ENCODE measurements around the gene ADGRL2. TPM values are rescaled to one million over a fixed set of nuclear protein-coding genes. Genes with fewer than 3 reads are reported as not detected.

ADGRL2 gene
- polyA plus RNA-seq, 1 donor from 2014 or later = 190 TPM

DNA sequence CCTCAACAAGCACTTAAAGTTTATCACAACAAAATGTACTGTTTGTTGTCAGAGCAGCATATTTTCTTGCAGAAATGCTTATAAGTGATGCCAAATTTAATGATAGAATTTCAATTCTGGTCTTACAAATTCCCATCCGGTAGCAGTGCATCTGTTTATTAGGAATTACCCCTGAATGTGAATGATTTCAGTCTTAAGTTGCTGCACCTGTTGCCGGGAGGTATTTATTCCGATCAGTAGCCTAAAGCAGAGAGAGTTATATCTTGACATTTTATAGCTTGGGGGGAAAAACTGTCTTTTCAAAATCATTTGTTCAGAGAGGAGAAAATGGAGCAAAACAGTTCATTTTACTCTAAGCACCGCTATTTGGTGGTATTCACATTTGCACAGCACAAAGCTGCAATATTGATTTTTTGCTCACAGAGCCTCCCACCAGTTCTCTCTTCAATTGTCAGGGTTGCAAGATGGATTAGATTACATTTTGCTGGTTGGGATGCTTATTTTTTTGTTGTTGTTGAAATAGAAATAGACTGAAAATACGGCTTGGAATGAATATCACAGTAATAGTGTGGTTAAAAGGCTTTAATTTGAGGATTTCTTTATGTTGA lies 98.6 kb downstream of the ADGRL2 start:
- H3K4me2 ChIP-seq (ENCODE audit: low read length) = no peak overlapping the region
- no peaks in the 10 kb centered on the region for H3K36me3 ChIP-seq (ENCODE audit: insufficient read depth, low read length)
- H2AFZ ChIP-seq (ENCODE audit: low read depth, low read length) = no peak overlapping the region
- peaks cover 83% of the 10 kb centered on the region for H3K79me2 ChIP-seq (replicated peaks; ENCODE audit: insufficient read depth, low read length)
- H3K9ac ChIP-seq (ENCODE audit: low read length) = no peak overlapping the region
- no peaks in the 10 kb centered on the region for H3K9me2 ChIP-seq (ENCODE audit: insufficient read depth, low read length)
- no peak overlapping the region for H3K4me3 ChIP-seq (ENCODE audit: low read length)
- no peaks in the 10 kb centered on the region for H3F3A ChIP-seq (ENCODE audit: insufficient read depth, low read length, poor library complexity, severe bottlenecking)
- no peaks in the 10 kb centered on the region for H3K9me3 ChIP-seq (ENCODE audit: low read length)
- TF ChIP-seq EZH2 (IDR thresholded peaks at IDR 0.05; ENCODE audit: borderline replicate concordance, insufficient read depth, low read length, poor library complexity, severe bottlenecking) (no peak), MXI1 (conservative IDR thresholded peaks at IDR 0.05; ENCODE audit: poor library complexity, severe bottlenecking) (no peak), EP300 (conservative IDR thresholded peaks at IDR 0.05; ENCODE audit: poor library complexity, severe bottlenecking) (no peak), POLR2AphosphoS5 (IDR thresholded peaks at IDR 0.05) (no peak)
- TF ChIP-seq, protein P1, sequence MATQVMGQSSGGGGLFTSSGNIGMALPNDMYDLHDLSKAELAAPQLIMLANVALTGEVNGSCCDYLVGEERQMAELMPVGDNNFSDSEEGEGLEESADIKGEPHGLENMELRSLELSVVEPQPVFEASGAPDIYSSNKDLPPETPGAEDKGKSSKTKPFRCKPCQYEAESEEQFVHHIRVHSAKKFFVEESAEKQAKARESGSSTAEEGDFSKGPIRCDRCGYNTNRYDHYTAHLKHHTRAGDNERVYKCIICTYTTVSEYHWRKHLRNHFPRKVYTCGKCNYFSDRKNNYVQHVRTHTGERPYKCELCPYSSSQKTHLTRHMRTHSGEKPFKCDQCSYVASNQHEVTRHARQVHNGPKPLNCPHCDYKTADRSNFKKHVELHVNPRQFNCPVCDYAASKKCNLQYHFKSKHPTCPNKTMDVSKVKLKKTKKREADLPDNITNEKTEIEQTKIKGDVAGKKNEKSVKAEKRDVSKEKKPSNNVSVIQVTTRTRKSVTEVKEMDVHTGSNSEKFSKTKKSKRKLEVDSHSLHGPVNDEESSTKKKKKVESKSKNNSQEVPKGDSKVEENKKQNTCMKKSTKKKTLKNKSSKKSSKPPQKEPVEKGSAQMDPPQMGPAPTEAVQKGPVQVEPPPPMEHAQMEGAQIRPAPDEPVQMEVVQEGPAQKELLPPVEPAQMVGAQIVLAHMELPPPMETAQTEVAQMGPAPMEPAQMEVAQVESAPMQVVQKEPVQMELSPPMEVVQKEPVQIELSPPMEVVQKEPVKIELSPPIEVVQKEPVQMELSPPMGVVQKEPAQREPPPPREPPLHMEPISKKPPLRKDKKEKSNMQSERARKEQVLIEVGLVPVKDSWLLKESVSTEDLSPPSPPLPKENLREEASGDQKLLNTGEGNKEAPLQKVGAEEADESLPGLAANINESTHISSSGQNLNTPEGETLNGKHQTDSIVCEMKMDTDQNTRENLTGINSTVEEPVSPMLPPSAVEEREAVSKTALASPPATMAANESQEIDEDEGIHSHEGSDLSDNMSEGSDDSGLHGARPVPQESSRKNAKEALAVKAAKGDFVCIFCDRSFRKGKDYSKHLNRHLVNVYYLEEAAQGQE (IDR thresholded peaks at IDR 0.05; ENCODE audit: borderline replicate concordance) = no peak
- TF ChIP-seq, protein P2, sequence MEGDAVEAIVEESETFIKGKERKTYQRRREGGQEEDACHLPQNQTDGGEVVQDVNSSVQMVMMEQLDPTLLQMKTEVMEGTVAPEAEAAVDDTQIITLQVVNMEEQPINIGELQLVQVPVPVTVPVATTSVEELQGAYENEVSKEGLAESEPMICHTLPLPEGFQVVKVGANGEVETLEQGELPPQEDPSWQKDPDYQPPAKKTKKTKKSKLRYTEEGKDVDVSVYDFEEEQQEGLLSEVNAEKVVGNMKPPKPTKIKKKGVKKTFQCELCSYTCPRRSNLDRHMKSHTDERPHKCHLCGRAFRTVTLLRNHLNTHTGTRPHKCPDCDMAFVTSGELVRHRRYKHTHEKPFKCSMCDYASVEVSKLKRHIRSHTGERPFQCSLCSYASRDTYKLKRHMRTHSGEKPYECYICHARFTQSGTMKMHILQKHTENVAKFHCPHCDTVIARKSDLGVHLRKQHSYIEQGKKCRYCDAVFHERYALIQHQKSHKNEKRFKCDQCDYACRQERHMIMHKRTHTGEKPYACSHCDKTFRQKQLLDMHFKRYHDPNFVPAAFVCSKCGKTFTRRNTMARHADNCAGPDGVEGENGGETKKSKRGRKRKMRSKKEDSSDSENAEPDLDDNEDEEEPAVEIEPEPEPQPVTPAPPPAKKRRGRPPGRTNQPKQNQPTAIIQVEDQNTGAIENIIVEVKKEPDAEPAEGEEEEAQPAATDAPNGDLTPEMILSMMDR (IDR thresholded peaks at IDR 0.05; ENCODE audit: poor library complexity, severe bottlenecking) = no peak
- no peak overlapping the region for H3K27ac ChIP-seq (ENCODE audit: low read length)
- H4K20me1 ChIP-seq (ENCODE audit: insufficient read depth) = no peaks in the 10 kb centered on the region
- H3K27me3 ChIP-seq (ENCODE audit: insufficient read depth, low read depth, low read length) = no peaks in the 10 kb centered on the region

DNA sequence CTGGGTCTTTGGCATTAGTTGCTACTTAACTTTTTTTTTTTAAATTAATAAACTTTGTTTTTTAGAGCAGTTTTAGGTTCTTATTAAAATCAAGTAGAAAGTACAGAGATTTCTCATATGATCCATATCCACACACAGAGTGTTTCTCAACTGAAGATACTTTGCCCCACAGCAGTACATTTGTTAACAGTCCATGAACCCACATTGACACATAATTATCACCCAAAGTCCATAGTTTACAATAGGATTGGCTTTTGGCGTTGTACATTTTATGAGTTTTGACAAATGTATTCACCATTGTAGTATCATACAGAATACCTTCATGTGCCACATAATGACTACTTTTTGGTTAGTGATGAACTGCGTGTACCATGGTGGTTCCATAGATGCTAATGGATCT lies 106.8 kb downstream of the ADGRL2 start:
- Histone ChIP-seq H3K27me3 (ENCODE audit: insufficient read depth, low read depth, low read length) (no peaks in the 10 kb centered on the region), H3K4me2 (ENCODE audit: low read length) (no peak overlapping the region), H3K9me3 (ENCODE audit: low read length) (no peaks in the 10 kb centered on the region), H3F3A (ENCODE audit: insufficient read depth, low read length, poor library complexity, severe bottlenecking) (no peaks in the 10 kb centered on the region), H3K4me3 (ENCODE audit: low read length) (no peak overlapping the region), H3K9ac (ENCODE audit: low read length) (no peak overlapping the region), H4K20me1 (ENCODE audit: insufficient read depth) (no peaks in the 10 kb centered on the region), H2AFZ (ENCODE audit: low read depth, low read length) (no peak overlapping the region), H3K79me2 (replicated peaks; ENCODE audit: insufficient read depth, low read length) (peaks cover 51% of the 10 kb centered on the region), H3K36me3 (ENCODE audit: insufficient read depth, low read length) (peaks cover 8% of the 10 kb centered on the region), H3K27ac (ENCODE audit: low read length) (no peak overlapping the region), H3K9me2 (ENCODE audit: insufficient read depth, low read length) (no peaks in the 10 kb centered on the region)
- TF ChIP-seq TAF1 (IDR thresholded peaks at IDR 0.05; ENCODE audit: low read depth) (no peak), POLR2AphosphoS5 (IDR thresholded peaks at IDR 0.05) (no peak), RAD21 (conservative IDR thresholded peaks at IDR 0.05) (no peak), SMC3 (conservative IDR thresholded peaks at IDR 0.05; ENCODE audit: poor library complexity) (no peak), EP300 (conservative IDR thresholded peaks at IDR 0.05; ENCODE audit: poor library complexity, severe bottlenecking) (no peak)
- TF ChIP-seq, protein P2 (IDR thresholded peaks at IDR 0.05; ENCODE audit: poor library complexity, severe bottlenecking) = no peak

Measured in neural cell (in vitro differentiated cells).